ENCODE measurements around the gene PXMP2.

The PXMP2 gene

DNA sequence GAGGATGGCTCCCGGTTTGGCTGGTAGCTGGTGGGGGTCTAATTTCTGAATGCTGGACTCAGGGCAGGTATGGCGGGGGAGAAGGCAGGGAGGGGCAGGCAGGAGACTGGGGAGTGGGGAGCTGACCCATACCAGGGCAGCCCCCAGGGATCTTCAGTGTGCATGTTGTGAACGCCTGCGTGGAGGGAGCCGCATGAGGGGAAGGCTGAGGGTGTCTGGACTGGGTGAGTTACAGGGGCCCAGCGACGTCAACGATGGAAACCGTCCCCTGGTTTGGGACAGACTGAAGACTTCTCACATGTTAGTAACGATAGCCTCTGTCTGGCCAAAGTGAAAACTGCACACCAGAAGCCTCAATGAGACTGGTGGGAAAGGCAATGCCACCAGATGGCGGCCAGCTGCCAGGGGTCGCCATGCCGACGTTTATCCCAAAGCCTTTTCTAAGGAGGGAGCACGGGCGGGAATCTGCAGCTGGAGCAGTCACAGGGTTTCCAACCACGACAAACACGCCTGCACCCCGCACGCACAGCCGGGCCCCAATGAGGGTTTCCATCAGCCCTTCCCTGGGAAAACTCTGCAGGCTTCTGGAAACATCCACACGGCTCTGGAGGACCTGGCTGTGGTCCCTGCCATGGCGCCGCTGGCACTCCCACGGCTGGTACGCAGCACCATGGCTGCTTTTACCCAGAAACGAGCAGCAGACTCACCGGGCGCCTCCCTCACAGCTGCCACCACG, 37.3 kb downstream of the PXMP2 start:
- Histone ChIP-seq H3K4me3 (ENCODE audit: low read length) (no peak overlapping the region), H2AFZ (ENCODE audit: low read depth, low read length) (no peak overlapping the region), H3K4me1 (ENCODE audit: insufficient read depth, low read length) (no peaks in the 10 kb centered on the region), H3K9me3 (ENCODE audit: low read length) (no peaks in the 10 kb centered on the region), H3K27me3 (ENCODE audit: insufficient read depth, low read length) (no peaks in the 10 kb centered on the region), H3K36me3 (ENCODE audit: insufficient read depth, low read length) (peaks cover 78% of the 10 kb centered on the region)

DNA sequence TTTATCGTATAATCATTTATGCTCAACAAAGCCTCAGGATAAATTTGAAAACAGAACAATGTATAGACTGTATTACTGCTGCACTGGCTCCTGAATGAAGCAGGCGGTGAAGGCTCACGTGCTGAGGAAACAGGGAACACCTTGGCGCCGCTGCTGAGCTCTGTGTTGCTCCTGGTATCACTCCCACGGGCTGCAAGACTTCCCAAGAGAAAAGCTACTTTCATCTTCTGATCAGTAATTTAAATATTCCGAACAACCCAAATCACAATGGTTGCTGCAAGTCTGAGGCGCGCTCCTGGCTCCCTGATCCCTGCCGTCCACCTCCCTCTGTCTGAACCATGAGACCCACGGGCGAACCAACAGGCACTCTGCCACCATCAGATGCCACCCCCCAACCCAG, 39.0 kb downstream of the PXMP2 start:
- H2AFZ ChIP-seq (ENCODE audit: low read depth, low read length): no peak overlapping the region
- peaks cover 1% of the 10 kb centered on the region for H3K9me3 ChIP-seq (ENCODE audit: low read length)
- H3K27me3 ChIP-seq (ENCODE audit: insufficient read depth, low read length): no peaks in the 10 kb centered on the region
- no peak overlapping the region for H3K4me3 ChIP-seq (ENCODE audit: low read length)
- peaks cover 83% of the 10 kb centered on the region for H3K36me3 ChIP-seq (ENCODE audit: insufficient read depth, low read length)
- no peaks in the 10 kb centered on the region for H3K4me1 ChIP-seq (ENCODE audit: insufficient read depth, low read length)

DNA sequence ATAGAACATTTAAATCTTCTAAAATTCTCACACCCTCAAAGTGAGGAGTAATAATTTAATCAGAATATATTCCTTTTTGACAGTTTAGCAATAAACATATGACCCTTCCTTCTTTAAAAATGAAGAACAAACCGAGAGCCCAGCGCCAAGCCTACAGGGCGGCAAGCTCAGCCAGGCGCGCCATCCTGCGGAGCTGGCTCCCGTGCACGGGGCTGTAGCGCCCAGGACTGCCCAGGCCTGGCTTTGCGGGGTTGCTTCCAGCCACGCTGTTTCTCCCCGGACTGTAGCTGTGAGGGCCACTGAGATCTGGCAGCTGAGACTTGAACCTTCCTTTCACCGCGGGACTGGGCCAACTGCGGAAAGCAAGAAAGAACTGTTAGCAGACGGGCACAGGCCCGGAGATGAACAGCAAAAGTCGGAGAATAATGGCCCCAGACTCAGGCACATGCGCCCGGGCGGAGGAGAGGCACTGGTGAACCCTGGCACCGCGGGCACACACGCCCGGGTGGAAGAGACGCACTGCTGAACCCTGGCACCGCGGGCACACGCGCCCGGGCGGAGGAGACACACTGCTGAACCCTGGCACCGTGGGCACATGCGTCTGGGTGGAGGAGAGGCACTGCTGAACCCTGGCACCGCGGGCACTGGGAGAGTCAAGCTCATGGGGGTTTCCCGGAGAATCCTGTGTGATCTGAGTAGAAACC, 39.9 kb downstream of the PXMP2 start:
- peaks cover 88% of the 10 kb centered on the region for H3K36me3 ChIP-seq (ENCODE audit: insufficient read depth, low read length)
- no peaks in the 10 kb centered on the region for H3K27me3 ChIP-seq (ENCODE audit: insufficient read depth, low read length)
- no peaks in the 10 kb centered on the region for H3K4me1 ChIP-seq (ENCODE audit: insufficient read depth, low read length)
- H3K9me3 ChIP-seq (ENCODE audit: low read length): peaks cover 4% of the 10 kb centered on the region
- H2AFZ ChIP-seq (ENCODE audit: low read depth, low read length): no peak overlapping the region
- no peak overlapping the region for H3K4me3 ChIP-seq (ENCODE audit: low read length)

DNA sequence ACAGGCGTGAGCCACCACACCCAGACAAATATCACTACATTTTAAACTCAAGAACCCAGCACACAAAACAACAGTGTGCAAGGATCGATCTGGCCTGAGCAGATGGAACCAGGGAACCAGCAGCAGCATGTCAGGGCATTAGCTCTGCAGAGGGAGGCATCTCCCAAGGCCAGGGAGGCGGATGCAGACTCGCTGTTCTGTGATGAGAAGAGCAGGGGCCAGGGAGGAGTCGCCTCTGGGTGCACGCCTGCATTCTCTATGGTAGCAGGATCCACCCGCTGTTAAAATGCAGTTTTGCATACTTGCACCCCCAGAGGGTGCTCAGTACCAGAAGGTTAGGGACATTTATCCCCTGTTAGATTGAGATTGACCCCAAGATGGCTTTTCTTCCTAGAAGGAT, 41.1 kb downstream of the PXMP2 start:
- Histone ChIP-seq H3K9me3 (ENCODE audit: low read length) (peaks cover 4% of the 10 kb centered on the region), H2AFZ (ENCODE audit: low read depth, low read length) (no peak overlapping the region), H3K27me3 (ENCODE audit: insufficient read depth, low read length) (no peaks in the 10 kb centered on the region), H3K4me3 (ENCODE audit: low read length) (no peak overlapping the region), H3K4me1 (ENCODE audit: insufficient read depth, low read length) (no peaks in the 10 kb centered on the region), H3K36me3 (ENCODE audit: insufficient read depth, low read length) (peaks cover 88% of the 10 kb centered on the region)

DNA sequence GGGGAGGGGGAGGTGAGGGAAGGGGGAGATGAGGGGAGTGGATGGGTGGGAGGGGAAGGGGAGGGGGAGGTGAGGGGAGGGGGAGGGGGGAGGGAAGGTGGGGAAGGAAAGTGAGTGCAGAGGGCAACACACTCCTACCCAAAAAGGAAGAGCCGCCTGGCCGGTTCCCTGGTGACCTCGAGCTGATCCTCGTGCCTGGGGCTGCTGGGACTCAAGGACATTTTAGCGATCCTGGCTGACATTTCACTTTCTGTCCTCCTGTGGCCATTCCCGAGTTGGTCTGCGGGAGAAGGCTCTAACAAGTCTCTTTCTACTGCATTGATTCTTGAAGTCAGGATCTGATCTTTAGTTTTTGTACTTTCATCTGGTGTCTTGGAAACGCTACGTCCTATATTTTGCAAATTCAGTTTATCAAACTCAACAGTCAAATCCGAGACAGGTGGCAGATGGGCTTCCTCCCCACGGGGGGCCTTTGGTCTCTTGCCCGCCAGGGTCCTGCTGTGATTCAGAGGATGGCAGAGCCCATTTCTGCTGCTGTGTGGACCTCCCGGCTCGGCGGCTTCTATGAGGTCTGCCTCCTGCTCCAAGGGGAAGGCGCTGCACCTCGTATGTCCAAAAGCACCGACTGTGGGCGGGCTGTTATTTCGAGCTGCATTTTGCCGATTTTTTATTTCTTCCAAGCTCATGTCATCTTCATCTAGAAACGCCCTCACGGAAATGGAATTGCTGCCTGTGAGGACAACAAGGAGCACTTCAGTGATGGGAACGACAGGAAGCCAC, 42.3 kb downstream of the PXMP2 start:
- H3K4me3 ChIP-seq (ENCODE audit: low read length): no peak overlapping the region
- H3K36me3 ChIP-seq (ENCODE audit: insufficient read depth, low read length): peaks cover 87% of the 10 kb centered on the region

DNA sequence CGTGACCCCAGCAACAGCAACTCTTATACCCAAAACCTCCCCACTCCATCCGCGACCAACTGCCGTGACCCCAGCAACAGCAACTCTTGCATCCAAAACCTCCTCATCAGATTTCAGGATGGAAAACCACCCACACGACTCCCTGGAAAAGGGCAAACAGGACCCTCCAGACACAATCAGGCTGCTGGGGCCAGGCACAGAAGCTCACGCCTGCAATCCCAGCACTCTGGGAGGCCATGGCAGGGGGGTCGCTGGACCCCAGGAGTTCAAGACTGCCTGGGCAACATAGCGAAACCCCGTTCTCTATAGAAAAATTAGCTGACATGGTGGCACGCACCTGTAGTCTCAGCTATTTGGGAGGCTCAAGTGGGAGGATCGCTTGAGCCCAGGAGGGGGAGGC, 43.0 kb downstream of the PXMP2 start:
- H2AFZ ChIP-seq (ENCODE audit: low read depth, low read length): no peak overlapping the region
- H3K4me3 ChIP-seq (ENCODE audit: low read length): no peak overlapping the region
- H3K4me1 ChIP-seq (ENCODE audit: insufficient read depth, low read length): no peaks in the 10 kb centered on the region
- peaks cover 4% of the 10 kb centered on the region for H3K9me3 ChIP-seq (ENCODE audit: low read length)
- no peaks in the 10 kb centered on the region for H3K27me3 ChIP-seq (ENCODE audit: insufficient read depth, low read length)
- H3K36me3 ChIP-seq (ENCODE audit: insufficient read depth, low read length): peaks cover 87% of the 10 kb centered on the region

More for the DNA sequence above, 42.3 kb downstream of the PXMP2 start:
- no peaks in the 10 kb centered on the region for H3K4me1 ChIP-seq (ENCODE audit: insufficient read depth, low read length)
- no peak overlapping the region for H2AFZ ChIP-seq (ENCODE audit: low read depth, low read length)
- no peaks in the 10 kb centered on the region for H3K27me3 ChIP-seq (ENCODE audit: insufficient read depth, low read length)
- peaks cover 4% of the 10 kb centered on the region for H3K9me3 ChIP-seq (ENCODE audit: low read length)

DNA sequence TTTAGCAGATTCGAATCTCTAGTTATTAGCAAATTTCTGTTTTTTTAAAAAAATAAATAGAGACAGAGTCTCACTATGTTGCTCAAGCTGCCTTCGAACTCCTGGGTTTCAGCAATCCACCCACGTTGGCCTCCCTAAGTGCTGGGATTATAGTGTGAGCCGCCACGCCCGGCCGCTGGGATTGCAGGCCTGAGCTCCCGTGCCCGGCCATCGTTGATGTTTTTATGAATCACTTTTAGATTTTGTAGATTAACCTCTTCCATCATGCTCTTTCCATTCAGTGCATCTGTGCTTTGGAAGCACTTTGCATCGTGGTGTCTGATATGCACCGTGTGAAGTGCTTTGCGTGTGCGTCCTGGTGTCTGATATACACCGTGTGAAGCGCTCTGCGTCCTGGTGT, 44.2 kb downstream of the PXMP2 start:
- H3K4me3 ChIP-seq (ENCODE audit: low read length): no peak overlapping the region
- no peaks in the 10 kb centered on the region for H3K27me3 ChIP-seq (ENCODE audit: insufficient read depth, low read length)
- peaks cover 85% of the 10 kb centered on the region for H3K36me3 ChIP-seq (ENCODE audit: insufficient read depth, low read length)
- H3K4me1 ChIP-seq (ENCODE audit: insufficient read depth, low read length): no peaks in the 10 kb centered on the region
- peaks cover 4% of the 10 kb centered on the region for H3K9me3 ChIP-seq (ENCODE audit: low read length)
- H2AFZ ChIP-seq (ENCODE audit: low read depth, low read length): no peak overlapping the region

DNA sequence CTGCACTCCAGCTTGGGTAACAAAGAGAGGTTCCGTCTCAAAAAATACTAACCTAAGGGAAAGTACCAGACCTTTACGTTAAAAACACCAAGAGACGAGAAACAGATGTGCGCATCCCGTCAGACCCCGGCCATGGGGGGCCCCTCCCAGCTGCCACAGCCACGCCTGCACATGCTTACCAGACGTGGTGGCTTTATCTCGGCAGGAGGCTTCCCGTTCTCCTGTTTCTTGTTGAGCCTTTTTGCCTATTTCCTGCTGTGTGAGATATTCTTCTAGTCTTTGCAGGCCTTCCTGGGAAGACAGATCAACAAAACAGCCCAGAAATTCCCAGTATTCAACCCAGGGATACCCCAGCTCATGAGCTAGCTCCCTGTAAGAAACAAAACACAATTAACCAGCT, 46.8 kb downstream of the PXMP2 start:
- no peaks in the 10 kb centered on the region for H3K4me1 ChIP-seq (ENCODE audit: insufficient read depth, low read length)
- peaks cover 85% of the 10 kb centered on the region for H3K36me3 ChIP-seq (ENCODE audit: insufficient read depth, low read length)
- no peak overlapping the region for H3K4me3 ChIP-seq (ENCODE audit: low read length)
- H2AFZ ChIP-seq (ENCODE audit: low read depth, low read length): no peak overlapping the region
- H3K27me3 ChIP-seq (ENCODE audit: insufficient read depth, low read length): no peaks in the 10 kb centered on the region
- peaks cover 4% of the 10 kb centered on the region for H3K9me3 ChIP-seq (ENCODE audit: low read length)

DNA sequence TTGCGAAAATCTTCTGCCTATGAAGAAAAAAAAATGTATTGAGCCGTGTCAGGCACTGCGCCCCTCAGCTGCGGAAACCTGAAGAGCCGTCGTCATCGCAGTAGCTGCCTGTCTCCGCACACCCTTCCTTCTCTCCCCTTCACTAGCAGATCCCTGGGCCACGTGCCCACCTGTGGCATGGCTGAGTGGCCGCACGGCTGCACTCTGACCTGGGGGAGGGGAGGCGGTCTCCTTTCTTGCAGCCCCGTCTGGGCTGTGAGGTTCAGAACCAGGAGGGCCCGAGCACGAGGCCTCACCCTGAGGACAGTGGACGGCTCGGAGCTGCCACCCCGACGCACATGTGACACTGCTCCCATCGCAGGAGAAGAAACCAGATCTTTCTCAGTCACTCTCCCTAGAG, 48.1 kb downstream of the PXMP2 start:
- no peak overlapping the region for H2AFZ ChIP-seq (ENCODE audit: low read depth, low read length)
- H3K36me3 ChIP-seq (ENCODE audit: insufficient read depth, low read length): peaks cover 88% of the 10 kb centered on the region
- no peaks in the 10 kb centered on the region for H3K4me1 ChIP-seq (ENCODE audit: insufficient read depth, low read length)
- H3K27me3 ChIP-seq (ENCODE audit: insufficient read depth, low read length): no peaks in the 10 kb centered on the region
- peaks cover 3% of the 10 kb centered on the region for H3K9me3 ChIP-seq (ENCODE audit: low read length)
- H3K4me3 ChIP-seq (ENCODE audit: low read length): no peak overlapping the region

DNA sequence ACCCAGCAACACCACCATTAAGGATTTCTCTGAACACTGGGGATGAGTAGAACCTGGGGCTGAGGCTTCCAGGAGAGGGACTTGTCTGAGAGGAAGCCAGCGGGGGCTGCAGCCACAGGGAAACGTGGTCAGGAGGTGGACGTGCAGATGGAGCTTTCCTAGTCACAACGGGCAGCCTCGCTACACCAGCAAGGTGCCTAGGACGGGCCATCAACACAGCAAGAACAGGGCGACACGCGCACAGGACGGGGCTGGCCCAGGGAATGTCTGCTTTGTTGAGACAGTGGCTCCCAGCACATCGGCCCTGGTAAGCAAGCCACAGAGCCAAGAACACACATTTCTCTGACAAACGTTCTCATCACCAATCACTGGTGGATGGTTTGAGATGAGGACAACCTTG, 49.0 kb downstream of the PXMP2 start:
- H3K4me3 ChIP-seq (ENCODE audit: low read length): no peak overlapping the region
- no peak overlapping the region for H2AFZ ChIP-seq (ENCODE audit: low read depth, low read length)
- peaks cover 88% of the 10 kb centered on the region for H3K36me3 ChIP-seq (ENCODE audit: insufficient read depth, low read length)
- H3K4me1 ChIP-seq (ENCODE audit: insufficient read depth, low read length): no peaks in the 10 kb centered on the region
- no peaks in the 10 kb centered on the region for H3K27me3 ChIP-seq (ENCODE audit: insufficient read depth, low read length)
- H3K9me3 ChIP-seq (ENCODE audit: low read length): peaks cover 3% of the 10 kb centered on the region

DNA sequence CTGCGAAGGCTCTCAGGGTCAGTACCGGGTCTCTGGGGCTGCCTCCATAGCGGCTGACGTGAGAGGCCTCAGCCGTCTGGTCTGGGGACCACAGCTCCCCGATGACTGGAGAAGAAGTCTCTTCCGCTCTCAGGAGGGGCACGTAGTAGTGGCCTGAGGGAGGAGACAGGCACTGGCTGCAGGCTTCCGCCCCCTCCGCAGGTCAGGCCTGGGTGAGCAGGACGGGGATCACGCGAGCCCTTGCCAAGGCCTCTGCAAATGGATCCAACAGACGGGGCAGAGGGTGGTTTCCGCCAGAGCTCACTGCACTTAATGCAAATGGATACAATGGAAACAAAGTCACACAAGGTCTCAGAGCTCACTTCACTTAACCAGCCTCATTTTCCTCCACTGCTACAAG, 49.5 kb downstream of the PXMP2 start:
- no peaks in the 10 kb centered on the region for H3K9me3 ChIP-seq (ENCODE audit: low read length)
- no peaks in the 10 kb centered on the region for H3K4me1 ChIP-seq (ENCODE audit: insufficient read depth, low read length)
- H3K27me3 ChIP-seq (ENCODE audit: insufficient read depth, low read length): no peaks in the 10 kb centered on the region
- H2AFZ ChIP-seq (ENCODE audit: low read depth, low read length): no peak overlapping the region
- no peak overlapping the region for H3K4me3 ChIP-seq (ENCODE audit: low read length)
- H3K36me3 ChIP-seq (ENCODE audit: insufficient read depth, low read length): peaks cover 88% of the 10 kb centered on the region

DNA sequence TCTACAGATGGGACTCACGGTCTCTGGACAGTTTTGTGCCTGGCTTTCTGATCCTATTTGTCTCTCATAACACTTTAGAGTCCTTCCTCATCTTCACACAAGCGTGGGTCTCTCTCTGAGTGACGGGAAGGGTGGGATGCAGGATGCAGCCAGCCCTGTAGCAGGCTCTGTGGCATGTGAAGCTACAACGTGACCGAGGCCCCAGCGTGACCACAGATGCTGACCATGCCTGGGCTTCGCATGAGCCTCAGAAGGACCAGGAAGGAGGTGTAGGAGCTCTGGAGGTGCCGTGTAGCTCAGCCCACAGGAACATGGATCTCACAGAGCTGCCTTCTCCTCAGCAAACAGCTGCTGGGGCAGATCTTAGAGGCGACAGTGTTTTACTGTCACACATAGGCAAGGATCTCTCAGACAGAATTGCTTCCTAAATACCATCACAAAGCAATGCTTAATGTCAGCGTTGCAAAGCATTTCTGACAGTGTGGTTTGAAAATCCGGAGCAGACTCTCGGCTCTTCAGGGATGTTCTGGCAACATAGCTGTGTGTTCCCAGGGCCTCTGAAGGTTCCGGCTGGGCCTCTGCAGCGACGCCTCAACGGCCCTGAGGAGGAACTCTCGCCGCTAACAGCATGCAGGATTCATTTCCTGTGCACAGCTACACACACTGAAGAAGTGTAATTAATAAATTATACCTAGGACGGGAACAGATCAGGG, 52.4 kb downstream of the PXMP2 start:
- Histone ChIP-seq H3K4me1 (ENCODE audit: insufficient read depth, low read length) (no peaks in the 10 kb centered on the region), H3K36me3 (ENCODE audit: insufficient read depth, low read length) (peaks cover 86% of the 10 kb centered on the region), H3K27me3 (ENCODE audit: insufficient read depth, low read length) (no peaks in the 10 kb centered on the region), H2AFZ (ENCODE audit: low read depth, low read length) (no peak overlapping the region), H3K4me3 (ENCODE audit: low read length) (no peak overlapping the region), H3K9me3 (ENCODE audit: low read length) (peaks cover 2% of the 10 kb centered on the region)

DNA sequence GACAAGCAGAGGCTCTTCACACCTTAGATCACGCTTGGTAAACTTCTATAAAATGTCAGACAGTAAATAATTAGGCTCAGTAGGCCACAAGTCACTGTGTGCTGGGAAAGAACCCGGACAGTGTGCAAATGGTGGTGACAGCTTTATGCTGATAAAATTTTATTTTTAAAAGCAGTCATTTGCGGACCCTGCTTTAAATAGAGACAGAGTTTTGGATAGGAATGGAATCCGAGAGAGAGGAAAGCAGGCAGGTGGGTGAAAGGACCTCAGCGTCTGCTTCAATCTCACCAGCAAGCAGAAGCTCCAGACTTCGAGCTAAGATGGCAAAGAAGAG, 52.9 kb downstream of the PXMP2 start:
- no peaks in the 10 kb centered on the region for H3K4me1 ChIP-seq (ENCODE audit: insufficient read depth, low read length)
- H2AFZ ChIP-seq (ENCODE audit: low read depth, low read length): no peak overlapping the region
- no peaks in the 10 kb centered on the region for H3K27me3 ChIP-seq (ENCODE audit: insufficient read depth, low read length)
- peaks cover 2% of the 10 kb centered on the region for H3K9me3 ChIP-seq (ENCODE audit: low read length)
- no peak overlapping the region for H3K4me3 ChIP-seq (ENCODE audit: low read length)
- H3K36me3 ChIP-seq (ENCODE audit: insufficient read depth, low read length): peaks cover 86% of the 10 kb centered on the region
